HG02588 (cell line): ENCODE results near the gene NHLH1.

ENCODE experiments used
- ATAC-seq: cut with Tn5 transposase; IDR thresholded peaks from one replicate; pipeline ENCODE4 v1.9.1; 2021; ENCODE audit warnings: mild to moderate bottlenecking, moderate library complexity; ENCODE audit not compliant: unreplicated experiment

Gene NHLH1

DNA sequence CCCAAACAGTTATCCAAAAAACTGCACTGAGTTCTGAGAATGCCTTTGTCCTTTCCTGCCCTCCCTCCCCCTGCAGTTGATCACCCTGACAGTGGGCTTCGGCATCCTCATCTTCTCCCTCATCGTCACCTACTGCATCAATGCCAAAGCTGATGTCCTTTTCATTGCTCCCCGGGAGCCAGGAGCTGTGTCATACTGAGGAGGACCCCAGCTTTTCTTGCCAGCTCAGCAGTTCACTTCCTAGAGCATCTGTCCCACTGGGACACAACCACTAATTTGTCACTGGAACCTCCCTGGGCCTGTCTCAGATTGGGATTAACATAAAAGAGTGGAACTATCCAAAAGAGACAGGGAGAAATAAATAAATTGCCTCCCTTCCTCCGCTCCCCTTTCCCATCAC is 8.8 kb upstream of the NHLH1 start:
- no peak for ATAC-seq

DNA sequence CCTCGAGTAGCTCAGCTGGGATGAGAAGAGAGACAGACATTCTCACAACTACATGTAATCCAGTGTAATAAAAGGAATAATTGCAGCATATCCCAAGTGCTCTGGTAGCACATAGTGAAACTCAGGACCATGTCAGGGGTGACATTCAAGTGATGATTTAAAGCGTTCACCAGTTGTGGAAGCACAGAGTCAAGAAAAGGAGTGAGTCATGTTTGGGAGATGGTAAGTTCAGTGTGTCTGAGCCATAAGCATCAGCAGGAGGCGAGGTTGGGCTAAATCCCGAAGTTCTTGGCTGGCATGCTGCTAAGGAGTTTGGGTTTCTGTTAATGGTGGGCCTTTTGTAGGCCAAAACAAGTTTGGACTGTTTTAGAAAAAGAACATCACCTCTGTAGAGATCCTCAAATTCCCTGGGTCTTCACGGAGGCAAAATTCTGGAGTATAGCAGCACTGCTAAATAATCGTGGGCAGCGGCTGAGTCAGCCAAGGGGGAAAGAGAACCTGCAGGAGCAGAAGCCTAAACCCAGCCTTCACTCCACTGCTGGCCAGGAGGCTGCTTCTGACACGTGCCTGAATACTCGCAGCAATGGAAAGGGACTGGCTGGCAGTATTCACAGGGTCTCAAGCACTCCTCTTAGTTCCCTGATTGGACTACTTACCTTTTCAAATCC is 7.2 kb upstream of the NHLH1 start:
- ATAC-seq, result no peak

DNA sequence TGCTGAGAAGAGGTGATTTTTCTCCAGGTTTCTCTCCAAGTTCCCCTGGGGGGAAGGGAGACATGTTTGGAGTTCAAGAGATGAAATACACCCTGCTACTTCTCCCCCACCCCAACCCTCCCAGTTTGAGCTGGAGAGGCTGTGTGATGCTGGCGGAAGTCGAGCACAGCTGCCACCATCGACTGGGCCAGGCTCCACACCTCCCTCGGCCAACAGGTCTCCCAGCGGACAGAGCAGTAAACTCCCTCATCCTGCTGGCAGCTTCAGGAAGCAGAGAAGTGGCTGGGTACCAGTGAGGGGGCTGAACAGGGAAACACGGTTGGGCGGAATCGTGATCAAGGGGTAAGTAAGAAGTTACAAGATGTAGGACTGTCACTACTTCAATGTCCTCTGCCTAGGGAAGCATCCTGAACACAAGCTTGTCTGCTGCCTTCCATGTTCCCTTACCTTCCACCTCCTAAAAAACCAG is 6.6 kb upstream of the NHLH1 start:
- no peak for ATAC-seq

DNA sequence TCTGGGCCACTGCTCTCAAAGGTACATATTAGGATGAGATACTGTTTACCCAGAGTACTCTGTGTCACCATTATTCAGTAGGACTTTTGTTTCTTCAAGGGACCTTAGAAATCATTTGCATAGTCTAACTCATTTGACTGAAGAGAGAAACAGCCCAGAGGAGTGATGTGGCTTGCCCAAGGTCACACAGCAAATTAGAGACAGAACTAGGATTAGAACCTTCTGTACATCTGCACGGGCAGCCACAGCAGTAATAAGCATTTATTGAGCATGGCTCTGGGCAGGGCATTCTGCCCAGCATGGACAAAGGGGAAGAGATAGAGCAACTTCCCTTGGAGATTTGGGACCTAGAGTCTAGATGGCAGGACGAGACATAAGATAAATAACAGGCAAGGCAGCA is 5.7 kb upstream of the NHLH1 start:
- ATAC-seq, result no peak

DNA sequence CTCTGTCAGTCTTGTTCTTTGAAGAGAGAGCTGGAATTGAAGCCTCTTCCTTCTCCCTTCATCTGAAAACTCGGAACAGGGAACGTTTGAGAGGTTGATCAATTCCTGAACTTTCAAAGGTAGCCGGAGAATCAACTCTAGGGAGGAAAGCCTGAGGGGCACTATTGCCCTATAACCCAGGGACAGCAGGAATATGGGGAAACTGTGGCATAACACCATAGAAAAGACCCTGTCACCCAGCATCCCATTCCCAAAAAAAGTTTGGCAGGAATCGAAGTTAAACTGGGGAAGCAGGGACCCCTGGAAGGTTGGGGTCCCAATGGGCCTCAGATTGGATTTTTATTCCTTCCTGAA is 5.1 kb upstream of the NHLH1 start:
- no peak for ATAC-seq

DNA sequence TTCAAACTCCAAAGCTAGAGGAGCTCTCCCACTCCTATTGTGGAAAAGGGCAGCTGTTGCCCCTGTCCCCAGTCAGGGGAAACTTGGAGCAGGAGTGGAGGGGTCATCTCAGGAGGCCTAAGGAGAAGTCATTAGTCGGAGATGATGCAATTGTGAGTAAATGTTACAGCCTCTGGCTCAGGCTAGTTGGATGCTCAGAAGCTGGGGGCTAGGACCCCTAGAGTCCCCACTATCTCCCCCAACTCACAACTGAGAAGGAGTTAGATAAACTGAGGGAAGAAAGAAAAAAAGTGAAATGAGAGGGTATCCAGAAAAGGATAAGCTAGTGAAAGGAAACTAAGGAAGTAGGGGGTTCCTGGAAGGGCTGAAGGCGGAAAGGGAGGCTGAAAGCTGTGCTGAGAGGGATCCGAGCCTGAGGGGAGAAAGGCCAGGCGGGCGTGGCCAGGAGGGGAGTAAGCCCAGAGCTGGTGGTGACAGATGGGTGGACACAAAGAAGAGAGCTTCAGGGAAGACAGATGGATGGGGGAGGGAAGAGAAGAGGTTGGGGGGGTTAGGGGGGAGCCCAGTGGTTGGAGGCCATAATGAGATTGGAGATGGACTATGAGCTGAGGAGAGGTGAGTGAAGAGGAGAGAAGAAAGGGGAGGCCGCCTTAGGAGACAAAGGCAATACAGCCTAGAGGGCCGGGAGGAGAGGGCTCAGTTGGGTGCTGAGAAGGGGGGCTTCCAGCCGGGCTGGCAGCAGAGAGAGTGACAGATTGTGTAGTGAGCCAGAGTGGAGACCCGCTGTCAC is 4.5 kb upstream of the NHLH1 start:
- no peak for ATAC-seq

DNA sequence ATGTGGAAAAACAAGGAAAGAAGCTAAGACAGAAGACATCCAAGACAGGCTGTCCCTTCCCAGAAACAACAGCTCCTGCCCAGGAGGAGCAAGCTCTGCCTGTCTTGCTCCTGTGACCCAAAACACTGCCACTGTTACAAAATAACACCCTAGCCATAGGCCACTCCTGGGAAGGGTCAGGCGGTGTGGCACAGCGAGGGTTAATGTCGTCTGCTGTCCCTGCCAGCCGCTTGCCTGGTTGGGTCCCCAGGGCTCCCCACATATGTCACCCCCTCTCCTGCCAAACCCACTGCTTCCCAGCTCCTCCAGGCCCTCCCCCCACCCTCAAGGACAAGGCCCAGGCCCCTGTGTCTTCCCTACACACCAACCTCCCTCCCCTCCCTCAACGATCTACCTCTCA is 3.9 kb upstream of the NHLH1 start:
- no peak for ATAC-seq

DNA sequence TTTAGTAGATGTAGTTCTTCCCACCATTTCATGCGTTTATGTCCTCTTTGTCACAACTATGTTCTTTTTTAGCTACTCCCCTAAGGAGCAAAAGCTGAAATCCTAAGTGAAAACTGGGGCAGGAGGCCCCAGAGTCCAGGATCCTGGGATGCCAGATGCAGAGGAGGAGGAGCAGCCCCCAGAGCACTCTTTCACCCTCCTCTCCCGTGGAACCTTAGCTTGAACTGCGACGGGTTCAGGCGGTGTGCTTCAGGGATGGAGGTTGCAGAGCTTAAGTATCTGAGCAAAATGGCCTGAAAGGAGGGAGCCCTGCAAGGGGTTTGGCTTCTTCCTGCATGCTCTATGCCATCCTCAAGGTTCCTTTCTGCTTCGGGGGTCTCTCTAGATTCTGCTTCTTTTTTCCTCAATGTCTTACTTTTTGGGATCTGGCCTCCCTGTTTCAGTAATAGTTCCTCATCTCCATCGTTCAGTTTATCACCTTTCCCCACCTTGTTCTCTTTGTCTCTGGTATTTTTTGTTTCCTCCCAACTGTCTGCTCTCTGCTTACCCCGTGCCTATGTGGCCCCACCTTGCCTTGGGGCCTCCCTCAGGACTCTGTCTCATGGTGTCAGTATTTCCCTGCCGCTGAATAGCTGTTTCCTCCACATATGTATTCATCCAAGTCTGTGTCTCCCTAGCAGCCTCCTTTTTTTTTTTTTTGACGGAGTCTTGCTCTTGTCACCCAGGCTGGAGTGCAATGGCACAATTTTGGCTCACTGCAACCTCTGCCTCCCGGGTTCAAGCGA is 2.7 kb upstream of the NHLH1 start:
- no peak for ATAC-seq

DNA sequence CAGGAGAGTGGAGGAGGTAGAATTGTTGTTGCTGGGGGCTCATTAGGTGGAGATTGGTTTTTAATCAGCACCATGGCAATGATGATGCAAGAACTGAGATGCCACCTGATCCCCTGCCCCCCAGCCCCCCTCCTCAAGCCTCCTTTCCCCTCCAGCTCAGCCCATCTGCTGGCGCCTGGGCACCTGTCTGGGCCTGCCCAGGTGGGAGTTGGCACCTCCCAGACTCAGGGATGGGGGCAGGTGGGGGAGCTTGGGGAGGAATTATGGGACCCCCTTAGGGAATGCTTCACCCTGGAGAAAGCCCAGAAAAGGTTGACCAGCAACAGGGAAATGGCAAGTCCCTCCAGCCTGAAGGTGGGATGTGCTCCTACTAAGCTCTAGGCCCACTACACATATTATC is 1.5 kb upstream of the NHLH1 start:
- no peak for ATAC-seq

DNA sequence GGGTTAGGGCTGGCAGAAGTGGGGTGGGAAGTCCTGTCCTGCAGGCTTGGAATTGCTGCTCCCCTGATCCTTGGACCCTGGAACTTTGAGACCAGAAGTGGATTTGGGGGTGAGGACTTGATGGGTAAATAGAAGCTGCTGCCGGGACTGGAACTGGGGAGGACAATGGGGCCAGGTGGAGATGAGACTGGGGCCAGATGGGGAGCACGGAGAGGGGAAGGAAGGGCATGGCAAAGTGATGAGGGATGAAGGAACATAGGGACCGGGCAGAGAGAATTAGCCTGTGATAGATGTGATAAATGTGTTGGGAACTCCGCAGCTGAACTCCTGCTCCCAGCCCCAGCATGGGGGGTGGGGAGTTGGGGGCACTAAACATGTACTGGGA is 637 bp downstream of the NHLH1 start:
- no peak for ATAC-seq

DNA sequence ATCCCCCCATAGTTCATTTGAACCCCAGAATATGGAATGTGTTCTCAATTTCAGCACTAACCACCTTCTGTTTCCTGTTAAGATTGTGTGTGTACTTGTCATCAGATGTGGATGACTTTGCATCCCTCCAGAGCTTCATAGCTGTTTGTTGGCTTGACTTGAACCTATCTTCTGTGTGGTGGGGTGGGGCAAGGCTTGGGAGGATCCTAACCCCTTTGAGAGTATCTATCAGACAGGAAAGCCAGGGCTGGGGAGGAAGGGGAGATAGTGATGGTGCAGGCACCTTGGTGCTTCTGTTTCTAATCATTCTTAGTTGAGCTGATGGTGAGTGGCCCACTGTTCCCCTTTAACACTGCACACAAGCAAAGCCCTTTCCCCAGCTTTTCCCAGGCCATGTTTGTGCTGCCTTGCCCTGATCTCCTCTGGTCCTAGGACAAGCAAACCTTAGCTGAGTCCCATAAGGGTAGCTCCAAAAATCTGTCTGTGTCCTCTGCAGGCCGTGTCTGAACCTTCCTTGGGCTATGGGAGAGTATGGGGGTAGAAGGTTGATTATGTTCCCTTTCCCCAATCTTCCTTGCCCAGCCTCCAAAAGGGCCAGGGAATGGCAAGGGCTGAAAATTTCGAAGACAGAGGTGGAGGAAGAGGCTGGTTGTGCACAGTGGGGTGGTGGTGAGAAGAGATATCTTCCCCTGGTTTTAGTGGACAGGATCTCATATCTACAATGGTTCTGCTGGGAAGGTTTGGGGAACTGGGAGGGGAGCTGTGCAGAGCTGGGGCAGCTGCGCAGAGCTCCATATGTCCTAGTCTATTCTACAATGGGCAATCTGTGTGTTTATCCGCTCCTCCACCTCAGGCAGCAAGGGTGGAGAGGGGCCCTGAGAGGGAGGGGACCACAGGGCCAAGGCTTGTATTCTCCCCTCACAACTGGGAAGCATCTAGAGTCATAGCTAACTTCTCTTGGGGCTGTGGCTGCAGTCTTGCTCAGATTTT is 1.4 kb downstream of the NHLH1 start:
- ATAC-seq, result no peak

DNA sequence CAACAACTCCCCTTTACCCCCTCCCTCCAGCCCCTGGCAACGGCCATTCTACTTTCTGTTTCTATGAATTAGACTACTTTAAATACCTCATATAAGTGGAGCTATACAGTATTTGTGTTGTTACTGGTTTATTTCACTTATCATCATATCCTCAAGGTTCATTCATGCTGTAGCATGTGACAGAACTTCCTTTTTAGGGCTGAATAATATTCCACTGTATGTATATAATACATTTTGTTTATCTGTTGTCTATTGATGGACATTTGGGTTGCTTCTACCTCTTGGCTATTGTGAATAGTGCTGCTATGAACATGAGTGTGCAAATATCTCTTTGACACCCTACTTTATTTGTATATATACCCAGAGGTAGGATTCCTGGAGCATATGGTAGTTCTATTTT is 2.2 kb downstream of the NHLH1 start:
- ATAC-seq, result no peak

DNA sequence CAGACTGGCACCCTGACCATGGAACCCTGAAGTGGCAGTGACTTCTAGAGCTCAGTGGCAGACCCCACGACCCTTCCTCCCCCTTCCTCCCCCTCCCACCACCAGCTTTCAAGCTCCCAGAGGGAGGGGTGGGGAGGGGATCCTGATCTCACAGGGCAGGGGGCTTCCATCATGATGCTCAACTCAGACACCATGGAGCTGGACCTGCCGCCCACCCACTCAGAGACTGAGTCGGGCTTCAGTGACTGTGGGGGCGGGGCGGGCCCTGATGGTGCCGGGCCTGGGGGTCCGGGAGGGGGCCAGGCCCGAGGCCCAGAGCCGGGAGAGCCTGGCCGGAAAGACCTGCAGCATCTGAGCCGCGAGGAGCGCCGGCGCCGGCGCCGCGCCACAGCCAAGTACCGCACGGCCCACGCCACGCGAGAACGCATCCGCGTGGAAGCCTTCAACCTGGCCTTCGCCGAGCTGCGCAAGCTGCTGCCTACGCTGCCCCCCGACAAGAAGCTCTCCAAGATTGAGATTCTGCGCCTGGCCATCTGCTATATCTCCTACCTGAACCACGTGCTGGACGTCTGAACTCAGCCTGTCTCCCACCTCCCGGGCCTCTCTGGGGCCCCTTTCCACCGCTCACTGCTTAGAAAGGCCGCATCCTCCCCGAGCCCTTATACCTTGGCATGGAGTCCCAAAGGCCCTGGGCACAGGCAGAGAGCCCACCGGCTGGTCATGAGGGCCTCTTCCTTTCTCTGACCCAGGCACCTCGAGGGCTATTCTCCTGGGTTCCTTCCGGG is 3.9 kb downstream of the NHLH1 start:
- ATAC-seq, result no peak

DNA sequence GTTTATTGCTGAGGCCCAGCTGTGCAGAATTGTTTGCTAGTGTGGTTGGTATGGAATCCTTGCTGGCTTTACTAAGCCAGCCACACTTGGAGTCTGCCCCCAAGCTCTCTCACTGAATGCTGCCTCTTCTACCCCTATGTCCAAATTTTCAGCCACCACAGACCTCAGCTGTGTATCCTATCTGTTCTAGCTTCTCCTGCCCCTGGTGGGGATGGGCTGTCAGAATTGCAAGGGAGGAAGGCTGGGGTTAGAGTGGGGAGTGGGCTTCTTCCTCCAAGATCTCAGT is 4.4 kb downstream of the NHLH1 start:
- no peak for ATAC-seq

DNA sequence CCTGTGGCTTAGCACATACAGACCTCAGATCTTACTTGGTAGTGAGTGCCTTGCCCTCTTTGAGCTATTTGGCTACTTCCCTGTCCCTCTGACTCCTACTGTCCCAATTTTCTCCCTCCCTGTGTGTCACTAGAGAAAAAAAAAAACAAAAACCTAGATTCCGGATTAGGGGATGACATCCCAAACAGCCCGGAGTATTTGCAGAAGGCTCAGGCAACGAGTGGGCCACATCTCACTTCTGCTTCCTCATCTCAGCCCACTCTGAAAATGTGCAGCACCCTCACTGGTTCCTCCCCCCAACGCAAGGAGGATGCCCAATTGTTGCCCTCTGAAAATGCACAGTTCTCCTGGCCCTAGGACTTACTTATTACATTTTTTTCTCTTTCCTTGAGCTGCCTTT is 4.9 kb downstream of the NHLH1 start:
- no peak for ATAC-seq

DNA sequence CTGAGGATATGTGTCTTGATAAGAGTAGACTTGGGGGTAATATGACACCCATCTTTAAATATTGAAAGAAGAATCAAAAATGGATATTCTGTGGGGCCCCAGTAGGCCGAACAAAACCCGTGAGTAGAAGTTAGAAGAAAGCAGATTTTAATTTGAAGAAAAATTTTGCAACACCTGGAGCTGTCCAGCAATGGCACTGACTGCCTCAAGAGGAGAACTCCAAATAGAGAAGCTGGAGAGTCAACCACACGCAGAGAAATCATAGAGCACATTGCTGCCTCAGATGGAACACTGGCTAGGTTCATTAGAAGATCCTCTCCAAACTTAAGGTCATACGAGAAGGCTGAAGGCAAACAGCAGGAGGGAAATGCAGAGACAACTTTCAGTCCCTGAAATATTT is 6.8 kb downstream of the NHLH1 start:
- ATAC-seq, result no peak

DNA sequence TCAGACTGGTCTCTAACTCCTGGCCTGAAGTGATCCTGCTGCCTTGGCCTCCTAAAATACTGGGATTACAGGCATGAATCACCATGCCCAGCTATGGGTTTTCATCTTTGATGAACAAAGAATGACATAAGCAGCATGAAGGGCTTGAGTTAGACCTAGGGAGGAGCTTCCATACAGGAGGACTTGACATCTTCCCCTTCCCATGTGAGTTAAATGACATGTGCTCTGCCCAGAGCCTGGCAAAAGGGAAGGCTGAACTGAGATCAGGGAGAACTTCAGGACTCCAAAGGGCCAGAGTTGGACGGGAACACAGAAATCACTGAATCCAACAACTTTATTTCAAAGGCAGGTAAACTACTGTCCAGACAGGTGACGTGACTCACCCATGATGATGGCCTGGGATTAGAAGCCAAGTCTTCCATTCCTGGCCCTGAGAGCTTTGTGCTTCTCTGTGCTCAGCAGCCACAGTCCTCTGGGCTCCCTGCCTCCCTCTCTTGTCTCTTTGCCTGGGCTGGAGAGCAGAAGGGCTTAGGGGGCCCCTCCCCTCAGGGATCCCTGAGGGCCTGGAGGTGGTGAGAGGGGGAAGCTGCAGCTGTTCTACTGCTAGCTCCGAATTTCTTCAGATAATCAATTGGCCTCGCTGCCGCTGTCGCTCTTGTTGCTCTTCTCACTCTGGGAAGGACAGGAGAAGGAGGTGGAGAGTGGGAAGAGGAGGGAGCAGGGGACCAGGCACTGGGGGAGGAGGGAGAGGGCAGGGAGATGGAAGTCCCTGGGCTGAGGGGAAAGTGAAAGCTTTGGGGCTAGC is 7.6 kb downstream of the NHLH1 start:
- no peak for ATAC-seq

DNA sequence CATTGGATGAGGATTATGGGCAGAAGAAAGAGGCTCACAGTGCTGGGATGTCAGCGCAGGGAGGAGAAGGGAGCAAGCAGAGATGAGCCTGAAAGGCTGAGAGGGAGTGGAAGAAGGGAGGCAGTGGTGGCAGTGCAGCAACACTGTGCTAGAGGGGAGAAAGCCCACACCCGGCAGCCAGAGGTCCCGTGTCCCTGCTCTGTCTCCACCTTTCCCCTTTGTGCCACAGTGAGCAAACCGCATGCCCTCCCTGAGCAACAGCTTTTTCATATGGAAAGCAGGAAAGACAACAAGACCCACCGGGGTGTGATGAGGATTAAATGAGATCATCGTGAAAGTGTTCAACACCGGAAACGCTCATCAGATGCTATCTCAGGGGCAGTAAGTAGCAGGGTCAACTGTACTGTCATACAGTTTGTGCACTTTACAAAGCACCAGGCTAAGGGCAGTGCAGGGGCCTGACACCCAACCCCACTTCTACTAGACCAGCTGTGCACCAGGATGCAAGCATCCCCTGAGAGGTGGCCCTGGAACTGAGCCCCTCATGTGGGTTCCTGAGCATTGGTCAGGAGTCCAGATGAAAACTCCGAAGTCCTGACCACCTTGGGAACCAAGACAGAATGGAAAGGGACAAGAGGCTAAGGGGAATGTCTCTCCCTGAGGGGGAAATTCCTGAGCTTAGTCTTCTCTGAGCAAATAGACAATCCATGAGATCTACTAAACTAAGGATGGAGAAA is 9.1 kb downstream of the NHLH1 start:
- ATAC-seq, result no peak
